H9 (cell line): Measurements from ENCODE around the gene IMMP1L. TPM values are rescaled to one million over a fixed set of nuclear protein-coding genes. Genes with fewer than 3 reads are reported as not detected.

Source experiments
- DNase-seq: peaks from one replicate; pipeline ENCODE4 v3.0.0-alpha.2; 2017
- H2AFZ ChIP-seq: one replicate; pipeline ENCODE4 v1.6.1; 2013; ENCODE audit warnings: mild to moderate bottlenecking, low read length, control low read depth, moderate library complexity
- H2AK5ac ChIP-seq: 2 replicates; pipeline ENCODE4 v1.6.1; 2013; ENCODE audit warnings: low read length, control low read depth, mixed read lengths; ENCODE audit not compliant: insufficient read length
- H2BK120ac ChIP-seq: one replicate; pipeline ENCODE4 v1.6.1; 2013; ENCODE audit warnings: low read depth, mild to moderate bottlenecking, low read length, control low read depth, inconsistent platforms; ENCODE audit not compliant: poor library complexity, severe bottlenecking
- H2BK12ac ChIP-seq: 2 replicates; pipeline ENCODE4 v1.6.1; 2013; ENCODE audit warnings: low read length, control low read depth, mixed read lengths, low read depth; ENCODE audit not compliant: insufficient read length
- H2BK15ac ChIP-seq: 2 replicates; pipeline ENCODE4 v1.6.1; 2013; ENCODE audit warnings: low read depth, low read length, control low read depth
- H2BK20ac ChIP-seq: one replicate; pipeline ENCODE4 v1.6.1; 2013; ENCODE audit warnings: low read depth, mild to moderate bottlenecking, low read length, control low read depth, inconsistent platforms; ENCODE audit not compliant: poor library complexity, severe bottlenecking
- H2BK5ac ChIP-seq: 2 replicates; pipeline ENCODE4 v1.6.1; 2013; ENCODE audit warnings: low read length, control low read depth, mixed read lengths; ENCODE audit not compliant: insufficient read length
- H3K14ac ChIP-seq: 2 replicates; pipeline ENCODE4 v1.6.1; 2013; ENCODE audit warnings: low read length, control low read depth; ENCODE audit not compliant: insufficient read depth
- H3K18ac ChIP-seq: 2 replicates; pipeline ENCODE4 v1.6.1; 2013; ENCODE audit warnings: low read depth, mild to moderate bottlenecking, mixed read lengths, low read length, control low read depth; ENCODE audit not compliant: insufficient read length
- H3K23ac ChIP-seq: 2 replicates; pipeline ENCODE4 v1.6.1; 2013; ENCODE audit warnings: low read length, control low read depth, mixed read lengths, low read depth; ENCODE audit not compliant: insufficient read length
- H3K23me2 ChIP-seq: 2 replicates; pipeline ENCODE4 v1.6.1; 2013; ENCODE audit warnings: low read depth, mild to moderate bottlenecking, mixed read lengths, low read length, control low read depth; ENCODE audit not compliant: insufficient read length, poor library complexity, severe bottlenecking
- H3K27ac ChIP-seq: 2 replicates; pipeline ENCODE4 v1.5.1; 2013; ENCODE audit warnings: low read length, control low read depth, mixed read lengths, low read depth; ENCODE audit not compliant: insufficient read length
- H3K27me3 ChIP-seq: 2 replicates; pipeline ENCODE4 v1.6.1; 2013; ENCODE audit warnings: low read length, control low read depth, inconsistent platforms; ENCODE audit not compliant: insufficient read depth
- H3K4ac ChIP-seq: 2 replicates; pipeline ENCODE4 v1.6.1; 2013; ENCODE audit warnings: low read depth, mild to moderate bottlenecking, control low read depth, inconsistent platforms, low read length, moderate library complexity
- H3K4me1 ChIP-seq: 2 replicates; pipeline ENCODE4 v1.6.1; 2013; ENCODE audit warnings: low read length, control low read depth, inconsistent platforms; ENCODE audit not compliant: insufficient read depth
- H3K4me2 ChIP-seq: 2 replicates; pipeline ENCODE4 v1.6.1; 2013; ENCODE audit warnings: low read length, control low read depth, mixed read lengths; ENCODE audit not compliant: insufficient read length, insufficient read depth
- H3K56ac ChIP-seq: 2 replicates; pipeline ENCODE4 v1.6.1; 2013; ENCODE audit warnings: low read depth, mild to moderate bottlenecking, mixed read lengths, low read length, control low read depth; ENCODE audit not compliant: insufficient read length
- H3K79me1 ChIP-seq: 2 replicates; pipeline ENCODE4 v1.6.1; 2013; ENCODE audit warnings: low read depth, mild to moderate bottlenecking, moderate library complexity, low read length, control low read depth, inconsistent platforms; ENCODE audit not compliant: insufficient read depth, poor library complexity, severe bottlenecking
- H3K79me2 ChIP-seq: 2 replicates; pipeline ENCODE4 v1.6.1; 2013; ENCODE audit warnings: low read length, control low read depth, inconsistent platforms; ENCODE audit not compliant: insufficient read depth
- H3K9ac ChIP-seq: 2 replicates; pipeline ENCODE4 v1.6.1; 2013; ENCODE audit warnings: low read length, control low read depth, mixed read lengths; ENCODE audit not compliant: insufficient read length; ENCODE audit errors: extremely low read depth
- H3K9me3 ChIP-seq: one replicate; pipeline ENCODE4 v1.6.1; 2013; ENCODE audit warnings: low read depth, low read length, inconsistent platforms; ENCODE audit not compliant: control insufficient read depth
- H3T11ph ChIP-seq: one replicate; pipeline ENCODE4 v1.6.1; 2013; ENCODE audit warnings: mild to moderate bottlenecking, low read length, control low read depth, inconsistent platforms
- H4K20me1 ChIP-seq: one replicate; pipeline ENCODE4 v1.6.1; 2013; ENCODE audit not compliant: control insufficient read depth, insufficient read length, insufficient read depth
- H4K5ac ChIP-seq: 2 replicates; pipeline ENCODE4 v1.6.1; 2013; ENCODE audit warnings: low read depth, mild to moderate bottlenecking, mixed read lengths, low read length, control low read depth; ENCODE audit not compliant: insufficient read length
- H4K8ac ChIP-seq: replicated peaks from 2 replicates; pipeline ENCODE4 v1.6.1; 2013; ENCODE audit warnings: low read length, control low read depth, mixed read lengths, low read depth; ENCODE audit not compliant: insufficient read length
- H4K91ac ChIP-seq: 2 replicates; pipeline ENCODE4 v1.6.1; 2013; ENCODE audit warnings: low read depth, mild to moderate bottlenecking, moderate library complexity, mixed read lengths, low read length, control low read depth; ENCODE audit not compliant: insufficient read length
- H3K27ac Mint-ChIP-seq, 3 experiments: 2 replicates in 2 of 3; 3 replicates in 1 of 3; pipeline ENCODE4 v1.8.0; 2020 to 2021; ENCODE audit warnings: mixed read lengths in 3 of 3, mild to moderate bottlenecking in 1 of 3, moderate library complexity in 1 of 3
- H3K27me3 Mint-ChIP-seq: 2 replicates; pipeline ENCODE4 v1.8.0; 2021; ENCODE audit warnings: low read depth, mild to moderate bottlenecking, moderate library complexity, mixed read lengths
- H3K36me3 Mint-ChIP-seq, 3 experiments: 2 replicates in 2 of 3; 3 replicates in 1 of 3; pipeline ENCODE4 v1.8.0; 2020 to 2021; ENCODE audit warnings: low read depth in 3 of 3, mixed read lengths in 3 of 3; ENCODE audit not compliant: insufficient read depth in 1 of 3
- H3K4me1 Mint-ChIP-seq, 2 experiments: 2 replicates each; pipeline ENCODE4 v1.8.0; 2020; ENCODE audit warnings: mixed read lengths in 2 of 2
- H3K4me3 Mint-ChIP-seq, 2 experiments: 2 replicates in 1 of 2; 3 replicates in 1 of 2; pipeline ENCODE4 v1.8.0; 2020 to 2021; ENCODE audit warnings: mild to moderate bottlenecking in 2 of 2, mixed read lengths in 2 of 2, moderate library complexity in 1 of 2
- H3K9me3 Mint-ChIP-seq, 2 experiments: 2 replicates in 1 of 2; 3 replicates in 1 of 2; pipeline ENCODE4 v1.8.0; 2020; ENCODE audit warnings: mild to moderate bottlenecking in 2 of 2, mixed read lengths in 2 of 2, moderate library complexity in 1 of 2
- WGBS: extraction: QIAGEN DNeasy Blood & Tissue Kit; methylation state at CpG from one replicate; pipeline ENCODE4 v1.1.7; 2013; ENCODE audit warnings: missing lambda C conversion rate, low lambda C conversion rate, mixed read lengths; ENCODE audit not compliant: insufficient read length; ENCODE audit errors: extremely low coverage; 5-methylcytosine and 5-hydroxymethylcytosine counted together
- total RNA-seq: library from RNA; stranded (reverse); gene quantifications from 2 replicates; pipeline ENCODE4 v1.2.1, GENCODE V29; 2021
- TF ChIP-seq, protein P1 (sequence below): fragments of 200-600 bp; sonication (generic); conservative IDR thresholded peaks from 3 replicates; pipeline ENCODE4 v1.8.0; 2021; ENCODE audit warnings: antibody characterized with exemption, mild to moderate bottlenecking

IMMP1L gene
- total RNA-seq, 1 experiment from 2014 or later: 27.0 TPM

- Histone ChIP-seq H3K23me2 (no peaks in the 10 kb centered on the region), H3K18ac (no peak overlapping the region), H3K79me2 (no peaks in the 10 kb centered on the region; the same call in 1 of the 2 replicates), H3K23ac (no peak overlapping the region), H2BK5ac (no peak overlapping the region), H4K20me1 (no peaks in the 10 kb centered on the region), H3K9me3 (no peaks in the 10 kb centered on the region), H2BK12ac (no peak overlapping the region), H3T11ph (no peak overlapping the region), H2BK20ac (no peak overlapping the region), H3K4me2 (no peak overlapping the region), H3K4ac (no peak overlapping the region), H2BK120ac (no peak overlapping the region), H3K27ac (no peak overlapping the region), H4K91ac (no peak overlapping the region), H3K9ac (no peak overlapping the region), H3K4me1 (peaks cover 2% of the 10 kb centered on the region; the same call in 1 of the 2 replicates), H4K5ac (no peak overlapping the region), H4K8ac (no peak overlapping the region), H2AK5ac (no peak overlapping the region), H3K79me1 (peaks cover 2% of the 10 kb centered on the region), H2BK15ac (no peak overlapping the region), H2AFZ (no peak overlapping the region), H3K27me3 (no peaks in the 10 kb centered on the region), H3K14ac (no peak overlapping the region), H3K56ac (no peak overlapping the region)
- Mint-ChIP-seq H3K27me3 (no peaks in the 10 kb centered on the region), H3K36me3 (peaks cover 34 to 40% (median 36%) of the 10 kb centered on the region in 3 experiments), H3K9me3 (peaks cover 18 to 26% of the 10 kb centered on the region in 2 experiments), H3K4me3 (no peak overlapping the region), H3K27ac (no peak overlapping the region; a peak in 1 of 7 replicates), H3K4me1 (peaks cover 11 to 17% of the 10 kb centered on the region in 2 experiments)
- no peak for DNase-seq
- TF ChIP-seq, protein P1, sequence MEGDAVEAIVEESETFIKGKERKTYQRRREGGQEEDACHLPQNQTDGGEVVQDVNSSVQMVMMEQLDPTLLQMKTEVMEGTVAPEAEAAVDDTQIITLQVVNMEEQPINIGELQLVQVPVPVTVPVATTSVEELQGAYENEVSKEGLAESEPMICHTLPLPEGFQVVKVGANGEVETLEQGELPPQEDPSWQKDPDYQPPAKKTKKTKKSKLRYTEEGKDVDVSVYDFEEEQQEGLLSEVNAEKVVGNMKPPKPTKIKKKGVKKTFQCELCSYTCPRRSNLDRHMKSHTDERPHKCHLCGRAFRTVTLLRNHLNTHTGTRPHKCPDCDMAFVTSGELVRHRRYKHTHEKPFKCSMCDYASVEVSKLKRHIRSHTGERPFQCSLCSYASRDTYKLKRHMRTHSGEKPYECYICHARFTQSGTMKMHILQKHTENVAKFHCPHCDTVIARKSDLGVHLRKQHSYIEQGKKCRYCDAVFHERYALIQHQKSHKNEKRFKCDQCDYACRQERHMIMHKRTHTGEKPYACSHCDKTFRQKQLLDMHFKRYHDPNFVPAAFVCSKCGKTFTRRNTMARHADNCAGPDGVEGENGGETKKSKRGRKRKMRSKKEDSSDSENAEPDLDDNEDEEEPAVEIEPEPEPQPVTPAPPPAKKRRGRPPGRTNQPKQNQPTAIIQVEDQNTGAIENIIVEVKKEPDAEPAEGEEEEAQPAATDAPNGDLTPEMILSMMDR: no peak
- WGBS: no CpG with 5 or more reads among the region's 2 CpGs
Observed at GRCh38 chr11:31492320-31492913, 17.0 kb downstream of the IMMP1L start.
